ENCODE data around the gene PEX14.

The PEX14 gene

DNA sequence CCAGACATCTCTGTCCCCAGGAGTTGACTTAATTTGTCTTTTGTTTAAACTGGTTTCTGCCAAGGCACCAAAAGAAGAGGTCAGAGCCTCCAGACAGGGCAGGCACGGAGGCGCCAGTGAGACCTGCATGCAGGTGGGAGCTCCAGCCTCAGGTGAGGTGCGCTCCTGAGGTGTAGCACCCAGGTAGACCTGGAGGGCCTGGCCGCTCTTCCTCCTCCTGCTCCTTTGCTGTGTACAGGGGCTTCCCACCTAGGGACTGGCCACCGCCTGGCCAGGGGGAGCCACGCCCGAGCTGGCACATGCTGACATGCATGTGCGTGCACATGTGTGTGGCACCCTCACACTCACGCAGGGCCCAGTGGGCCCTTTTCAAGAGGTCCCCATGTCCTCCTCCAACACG is 158.7 kb downstream of the PEX14 start:
- DNase-seq (ENCODE audit: low spot score): no peak

DNA sequence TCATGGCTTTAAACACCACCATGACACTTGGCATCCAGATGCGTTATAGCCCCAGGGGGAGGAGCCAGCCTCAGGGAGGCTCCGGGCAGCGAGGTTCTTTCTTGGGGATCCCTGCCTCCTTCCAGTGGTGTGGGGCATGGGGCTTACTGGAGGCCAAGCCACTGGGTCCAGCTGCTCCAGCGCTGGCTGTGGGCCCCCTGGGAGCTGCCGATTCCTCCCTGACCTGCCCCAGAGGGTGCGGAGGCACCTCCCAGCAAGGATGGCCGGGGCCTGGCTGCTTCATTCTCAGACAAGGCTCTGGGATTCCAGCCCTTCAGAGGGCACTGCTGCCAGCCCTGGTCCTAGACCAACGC is 159.3 kb downstream of the PEX14 start:
- DNase-seq (ENCODE audit: low spot score): no peak

DNA sequence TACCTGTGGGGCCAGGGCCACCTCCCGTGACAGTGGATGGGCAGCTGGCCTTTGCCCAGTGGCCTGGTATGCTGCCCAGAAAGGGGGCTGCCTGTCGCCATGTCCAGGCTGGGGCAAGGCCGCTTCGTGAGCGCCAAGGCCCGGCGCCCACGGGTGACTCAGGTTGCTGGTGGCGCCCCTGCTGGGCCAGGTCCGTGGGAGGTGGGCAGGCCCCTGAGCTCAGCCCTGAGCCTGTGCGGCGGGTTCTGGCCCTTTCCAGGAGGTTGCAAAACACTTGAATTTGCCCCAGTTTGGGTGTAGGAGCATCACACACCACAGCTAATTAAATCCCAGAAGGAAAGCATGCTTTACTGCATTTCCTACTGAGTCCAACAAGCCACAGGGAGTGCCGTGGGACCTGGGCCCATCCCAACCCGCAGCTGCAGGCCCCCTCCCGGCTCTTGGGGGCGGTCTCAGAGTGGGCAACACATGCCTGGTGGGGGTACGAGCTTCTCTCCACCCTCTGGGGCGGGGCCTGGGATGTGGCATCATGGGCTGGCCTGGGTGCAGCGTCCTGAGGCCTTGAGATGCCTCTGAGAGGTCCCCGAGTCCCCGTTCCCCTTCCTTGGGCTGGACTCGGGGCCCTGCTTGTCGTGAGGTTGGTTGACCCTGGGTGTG is 159.8 kb downstream of the PEX14 start:
- no peak for DNase-seq (ENCODE audit: low spot score)

DNA sequence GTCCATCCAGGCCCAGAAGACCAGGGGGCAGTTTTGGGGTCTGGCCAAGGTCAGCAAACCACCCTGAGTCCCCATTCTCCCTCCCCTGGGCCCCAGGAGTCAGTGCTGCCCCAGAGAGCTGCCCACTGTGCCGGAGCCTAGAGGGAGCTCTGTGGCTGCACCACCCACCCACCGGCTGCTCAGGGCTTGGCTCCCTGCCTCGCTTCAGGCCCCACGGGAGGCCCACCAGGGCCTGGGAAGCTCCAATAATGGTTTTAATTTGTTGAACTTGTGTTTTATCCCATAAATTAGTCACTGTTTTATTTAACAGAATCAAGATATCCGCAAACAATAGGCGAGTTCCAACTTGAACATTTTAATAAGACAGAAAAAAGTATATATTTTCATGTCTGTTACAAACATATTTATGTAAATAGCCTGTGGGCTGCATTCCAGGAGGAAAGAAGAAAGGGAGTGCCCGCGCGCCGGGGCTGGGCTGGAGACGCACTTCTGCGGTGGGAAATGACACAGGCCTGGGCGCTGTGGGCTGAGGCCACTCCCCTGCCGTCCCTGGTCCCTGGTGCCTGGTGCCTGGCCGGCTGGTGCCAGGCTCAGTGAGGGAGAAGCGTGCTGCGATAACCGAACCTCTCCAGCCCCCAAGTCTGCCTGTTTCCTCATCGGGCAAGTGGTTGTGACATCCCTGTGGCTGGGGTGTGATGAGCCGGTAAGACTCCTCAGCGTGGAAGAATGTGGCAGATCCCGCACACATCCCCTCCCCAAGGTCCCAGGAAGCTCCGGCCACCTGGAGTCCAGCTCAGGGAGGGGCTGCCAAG is 160.5 kb downstream of the PEX14 start:
- DNase-seq (ENCODE audit: low spot score): no peak

DNA sequence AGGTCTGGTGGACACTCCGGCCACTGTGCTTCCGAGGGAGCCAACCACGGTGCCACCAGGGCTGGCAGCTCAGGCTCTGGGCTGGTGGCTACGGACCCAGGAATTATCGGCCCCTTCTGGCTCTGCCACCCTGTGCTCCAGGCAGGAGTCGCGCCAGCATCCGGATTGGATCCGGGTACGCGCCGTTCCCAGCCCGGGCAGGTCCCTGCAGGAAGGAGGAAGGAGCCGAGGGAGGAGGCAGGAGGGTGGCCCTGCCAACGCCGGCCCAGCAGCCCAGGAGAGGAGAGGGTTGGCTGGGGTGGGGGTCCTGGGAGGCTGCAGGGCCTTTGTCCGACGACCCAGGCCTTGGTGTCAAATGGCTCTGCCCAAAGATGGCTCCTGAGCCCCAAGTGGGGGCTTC is 161.2 kb downstream of the PEX14 start:
- no peak for DNase-seq (ENCODE audit: low spot score)

DNA sequence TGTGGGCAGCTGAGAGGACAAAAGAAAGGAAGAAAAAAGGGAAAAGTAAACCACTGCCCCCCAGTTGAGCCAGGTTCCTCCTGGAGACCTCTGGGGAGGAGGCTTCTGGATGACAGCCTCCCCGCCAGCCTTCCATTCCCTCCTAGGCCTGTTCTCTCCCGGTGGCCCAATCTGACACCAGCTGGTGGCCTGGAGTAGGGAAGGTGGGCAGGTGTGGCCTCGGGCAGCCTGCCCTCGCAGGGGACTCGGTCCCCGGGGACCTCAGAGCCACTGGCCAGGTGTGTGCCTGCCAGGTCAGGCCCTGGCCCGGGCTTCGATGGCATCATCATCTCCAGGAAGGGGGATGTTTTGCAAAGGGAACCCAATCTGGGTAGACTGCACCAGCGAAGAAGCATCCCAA is 162.7 kb downstream of the PEX14 start:
- DNase-seq (ENCODE audit: low spot score): no peak

DNA sequence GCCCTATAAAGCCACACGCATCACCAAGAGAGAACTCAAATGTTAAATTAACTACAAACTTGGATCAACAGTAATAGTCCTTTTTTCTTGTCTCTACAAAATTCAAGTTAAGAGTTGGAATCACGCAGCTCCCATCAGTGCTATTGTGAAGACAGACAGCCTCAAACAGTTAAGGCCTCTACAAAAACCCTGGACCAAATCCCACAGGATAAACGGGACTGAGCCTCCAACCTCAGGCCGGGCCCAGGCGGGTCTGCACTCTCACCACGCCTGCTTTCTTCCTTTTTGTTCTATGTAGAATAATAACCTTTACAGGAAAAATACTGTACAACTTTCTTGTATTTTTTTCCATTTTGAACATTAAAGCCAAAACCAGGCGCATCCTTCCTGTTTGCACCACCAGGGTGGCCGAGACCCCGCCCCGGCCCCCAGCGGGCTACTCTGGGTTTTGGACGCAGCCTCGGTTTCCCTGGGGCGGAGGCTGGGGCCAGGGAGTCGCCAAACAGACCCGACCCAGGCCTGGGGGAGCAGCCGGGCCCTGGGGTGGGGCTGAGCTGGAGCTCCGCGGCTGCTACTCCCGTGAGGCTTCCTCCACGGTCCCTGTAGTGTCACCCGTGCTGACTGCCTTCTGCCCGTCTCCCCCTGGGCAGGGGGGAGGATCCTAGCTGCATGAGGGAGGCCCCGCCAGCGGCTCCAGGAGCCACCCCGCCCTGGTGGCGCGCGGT is 163.2 kb downstream of the PEX14 start:
- DNase-seq (ENCODE audit: low spot score): no peak

DNA sequence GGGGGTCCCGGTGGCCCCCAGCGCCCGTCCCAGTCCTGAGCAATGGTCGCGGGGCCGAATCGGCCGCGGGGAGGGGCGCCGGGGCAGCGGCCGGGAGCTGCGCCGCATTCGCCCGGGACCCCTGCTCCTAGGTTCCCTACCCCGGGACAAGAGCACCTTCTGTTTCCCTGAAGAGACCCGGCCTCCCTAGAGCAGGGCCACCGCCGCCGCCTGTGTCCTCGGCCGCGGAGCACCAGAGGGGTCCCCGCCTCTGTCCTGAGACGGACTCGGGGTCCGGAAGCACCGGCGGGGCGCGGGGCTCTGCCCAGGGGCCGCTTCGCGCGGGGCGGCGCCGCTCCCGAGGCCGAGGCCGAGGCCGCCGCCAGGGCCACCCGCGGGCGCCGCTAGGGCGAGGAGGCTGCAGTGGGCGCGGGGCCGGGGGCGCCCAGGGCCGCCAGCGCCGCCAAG is 163.8 kb downstream of the PEX14 start:
- no peak for DNase-seq (ENCODE audit: low spot score)

DNA sequence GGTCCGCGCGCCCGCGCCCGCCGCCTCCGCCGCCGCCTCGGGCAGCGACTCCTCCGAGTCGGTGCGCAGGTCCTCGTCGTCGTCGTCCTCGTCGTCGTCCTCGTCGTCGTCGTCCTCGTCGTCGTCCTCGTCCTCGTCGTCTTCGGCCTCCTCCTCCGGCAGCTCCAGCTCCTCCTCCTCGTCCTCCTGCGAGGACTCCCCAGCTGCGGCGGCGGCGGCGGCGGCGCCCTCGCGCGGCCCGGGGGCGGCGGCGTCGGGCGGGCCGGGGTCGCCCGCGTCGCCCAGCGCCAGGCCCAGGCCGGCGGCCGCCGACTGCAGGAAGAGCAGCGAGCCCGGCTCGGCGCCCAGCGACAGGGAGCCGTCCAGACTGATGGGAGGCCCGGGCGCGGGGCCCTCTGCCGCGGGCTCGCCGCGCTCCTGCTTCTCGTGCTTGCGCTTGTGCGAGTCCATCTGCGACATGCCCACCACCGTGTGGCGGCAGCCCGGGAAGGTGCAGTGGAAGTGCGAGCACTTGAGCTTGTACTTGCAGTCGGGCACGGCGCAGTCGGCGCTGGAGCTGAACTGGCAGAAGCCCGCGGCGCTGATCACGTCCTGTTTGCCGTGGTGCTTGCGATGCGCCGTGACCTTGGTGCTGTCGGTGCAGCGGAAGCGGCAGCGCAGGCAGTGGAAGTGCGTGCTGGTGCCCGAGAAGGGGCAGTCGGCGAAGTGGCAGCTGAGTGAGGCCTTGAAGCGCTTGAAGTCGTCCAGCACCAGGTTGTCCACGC is 164.4 kb downstream of the PEX14 start:
- no peak for DNase-seq (ENCODE audit: low spot score)

DNA sequence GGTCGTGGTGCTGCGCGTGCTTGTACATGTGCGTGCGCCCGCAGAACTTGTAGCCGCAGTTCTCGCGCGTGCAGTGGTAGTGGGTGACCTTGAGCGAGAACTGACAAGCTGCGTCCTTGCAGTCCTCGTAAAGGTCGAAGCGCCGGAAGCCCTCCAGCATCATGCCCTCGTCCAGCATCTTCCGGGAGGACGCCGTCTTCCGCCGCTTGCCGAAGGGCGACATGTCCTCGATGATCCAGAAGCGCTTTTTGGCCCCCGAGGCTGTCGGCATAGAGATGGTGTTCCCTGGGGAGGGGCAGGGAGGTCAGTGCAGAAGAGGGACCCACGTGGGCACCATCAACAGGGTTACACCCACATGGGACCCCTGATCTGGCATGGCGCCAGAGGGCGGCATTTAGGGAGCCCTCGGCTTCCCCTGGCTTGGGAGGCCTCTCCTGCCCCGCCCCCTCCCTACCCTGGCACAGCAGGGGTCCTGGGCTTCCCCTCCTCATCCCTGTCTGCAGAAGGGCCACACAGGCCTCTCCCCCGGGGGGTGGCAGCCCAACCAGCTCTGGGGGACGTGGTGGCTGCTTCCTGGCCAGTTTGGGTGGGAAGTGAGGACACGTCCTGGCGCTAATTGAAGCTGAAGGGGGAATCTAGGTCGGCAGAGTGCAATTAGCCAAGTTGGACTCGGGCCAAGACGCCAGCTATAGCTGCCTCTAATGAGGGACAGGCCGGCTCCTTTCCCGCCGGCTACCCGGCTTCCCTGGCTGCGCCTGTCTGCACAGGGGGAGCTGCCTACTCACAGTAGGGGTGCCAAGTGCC is 165.2 kb downstream of the PEX14 start:
- DNase-seq (ENCODE audit: low spot score): no peak

DNA sequence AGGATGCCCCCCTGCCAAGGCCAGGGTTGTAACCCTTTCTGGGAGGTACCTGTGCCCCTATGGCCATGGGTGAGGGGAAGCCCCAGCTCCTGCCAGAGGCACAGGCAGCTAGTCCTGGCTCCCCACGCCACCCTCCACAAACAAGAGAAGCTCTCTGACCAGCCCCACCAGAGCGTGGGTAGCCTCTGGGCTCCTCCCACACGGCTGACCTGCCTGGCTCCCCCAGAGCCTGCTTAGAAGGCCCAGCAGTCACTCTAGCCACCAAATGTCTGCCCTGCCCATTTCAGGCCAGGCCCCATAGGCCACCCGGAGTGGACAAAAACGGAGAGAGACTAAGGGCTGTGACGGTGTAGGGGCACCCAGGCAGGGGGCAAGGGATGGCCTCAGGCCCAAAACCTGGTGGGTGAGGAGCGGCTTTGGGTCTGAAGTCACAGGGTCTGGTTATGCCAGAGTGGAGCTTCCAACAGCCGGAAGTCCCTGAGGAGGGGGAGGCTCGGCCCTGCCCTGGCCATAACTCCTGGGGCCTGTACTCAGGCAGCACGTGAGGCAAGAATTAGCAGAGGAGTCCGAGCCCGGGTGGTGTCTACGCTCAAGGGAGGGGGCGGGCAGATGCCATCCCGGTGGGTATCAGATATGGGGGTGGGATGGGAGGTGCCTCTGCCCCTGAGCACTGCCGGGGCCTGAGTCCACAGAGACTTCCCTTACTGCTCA is 166.2 kb downstream of the PEX14 start:
- DNase-seq (ENCODE audit: low spot score): no peak

DNA sequence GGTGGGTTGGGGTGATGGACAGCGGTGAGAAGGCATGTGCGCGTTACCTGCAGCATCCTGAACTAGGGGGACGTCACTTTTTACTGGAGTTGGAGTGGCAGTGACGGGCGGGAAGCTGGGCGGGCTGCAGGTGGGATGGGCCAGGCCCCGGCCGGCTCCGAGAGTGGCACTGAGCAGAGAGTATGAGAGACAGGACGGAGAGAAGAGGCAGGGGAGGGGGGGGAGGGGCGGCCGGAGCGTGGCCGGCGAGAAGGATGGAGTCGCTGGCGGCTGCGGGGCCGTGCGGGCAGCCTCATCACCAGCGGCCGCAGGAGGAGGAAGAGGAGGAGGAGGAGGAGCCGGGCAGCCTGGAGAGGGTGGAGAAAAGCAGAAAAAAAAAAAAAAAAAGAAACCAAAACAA is 167.2 kb downstream of the PEX14 start:
- no peak for DNase-seq (ENCODE audit: low spot score)

DNA sequence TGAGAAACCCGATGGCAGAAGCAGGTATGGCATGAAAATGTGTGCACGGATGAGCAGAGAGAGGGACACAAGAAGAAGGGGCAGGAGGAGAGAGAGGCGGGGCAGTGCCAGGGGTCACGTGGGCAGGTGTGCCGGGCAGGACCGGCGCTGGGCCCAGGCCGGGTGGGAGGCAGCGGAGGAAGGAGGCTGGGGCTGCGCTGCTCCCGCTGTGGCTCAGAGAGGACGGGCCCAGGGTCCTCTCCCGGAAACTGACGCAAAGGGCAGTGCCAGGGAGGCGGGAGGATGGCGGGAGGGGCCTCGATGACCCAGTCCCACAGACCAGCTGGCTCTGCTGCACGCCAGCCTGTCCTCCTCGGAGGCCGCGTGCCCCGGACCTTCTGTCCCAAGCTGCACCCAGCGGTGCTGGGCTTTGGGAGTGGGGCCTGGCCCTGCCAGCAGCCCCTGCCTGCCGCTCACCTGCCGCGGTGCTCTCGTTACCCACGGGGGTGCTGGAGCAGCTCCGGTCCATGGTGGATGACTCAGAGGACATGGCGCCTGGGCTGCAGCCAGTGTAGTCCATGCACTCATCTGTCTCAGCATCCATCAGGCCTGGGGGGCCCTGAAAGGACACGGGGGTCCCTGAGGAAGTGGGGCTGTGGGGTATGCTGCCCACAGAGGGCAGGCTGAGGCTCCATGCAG is 167.8 kb downstream of the PEX14 start:
- no peak for DNase-seq (ENCODE audit: low spot score)

DNA sequence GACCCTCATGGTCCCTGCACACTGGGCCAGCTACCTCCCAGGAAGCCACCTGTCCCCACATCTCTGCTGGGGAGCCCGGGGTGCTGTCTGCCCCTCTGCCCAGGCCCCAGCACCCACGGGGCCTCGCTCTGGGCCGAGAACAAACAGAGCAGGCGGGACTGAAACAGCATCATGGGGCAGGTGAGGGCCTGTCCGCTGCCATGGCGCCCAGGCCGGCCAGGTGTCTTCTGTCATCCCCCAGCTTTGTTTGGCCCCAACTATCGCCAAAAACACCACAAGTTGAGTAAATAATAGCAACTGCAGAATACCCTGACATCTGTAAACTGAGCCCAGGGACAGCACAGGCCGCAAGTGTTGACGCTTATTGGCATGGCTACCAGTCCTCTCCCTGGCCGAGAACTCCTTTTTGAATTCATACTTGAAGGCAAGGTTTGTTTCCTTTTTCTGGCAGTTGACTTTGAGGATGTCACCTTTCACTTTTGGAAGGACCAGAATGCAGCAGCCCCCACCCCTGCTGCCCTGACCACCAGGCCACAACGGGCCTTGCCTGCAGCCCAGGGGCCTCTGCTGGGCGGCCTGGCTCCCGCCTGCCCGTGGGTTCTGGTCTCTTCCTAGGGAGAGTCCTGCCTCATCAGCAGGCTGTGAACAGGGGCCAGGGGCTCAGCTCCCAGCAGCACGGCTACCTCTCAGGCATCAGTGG is 169.0 kb downstream of the PEX14 start:
- DNase-seq (ENCODE audit: low spot score): no peak

DNA sequence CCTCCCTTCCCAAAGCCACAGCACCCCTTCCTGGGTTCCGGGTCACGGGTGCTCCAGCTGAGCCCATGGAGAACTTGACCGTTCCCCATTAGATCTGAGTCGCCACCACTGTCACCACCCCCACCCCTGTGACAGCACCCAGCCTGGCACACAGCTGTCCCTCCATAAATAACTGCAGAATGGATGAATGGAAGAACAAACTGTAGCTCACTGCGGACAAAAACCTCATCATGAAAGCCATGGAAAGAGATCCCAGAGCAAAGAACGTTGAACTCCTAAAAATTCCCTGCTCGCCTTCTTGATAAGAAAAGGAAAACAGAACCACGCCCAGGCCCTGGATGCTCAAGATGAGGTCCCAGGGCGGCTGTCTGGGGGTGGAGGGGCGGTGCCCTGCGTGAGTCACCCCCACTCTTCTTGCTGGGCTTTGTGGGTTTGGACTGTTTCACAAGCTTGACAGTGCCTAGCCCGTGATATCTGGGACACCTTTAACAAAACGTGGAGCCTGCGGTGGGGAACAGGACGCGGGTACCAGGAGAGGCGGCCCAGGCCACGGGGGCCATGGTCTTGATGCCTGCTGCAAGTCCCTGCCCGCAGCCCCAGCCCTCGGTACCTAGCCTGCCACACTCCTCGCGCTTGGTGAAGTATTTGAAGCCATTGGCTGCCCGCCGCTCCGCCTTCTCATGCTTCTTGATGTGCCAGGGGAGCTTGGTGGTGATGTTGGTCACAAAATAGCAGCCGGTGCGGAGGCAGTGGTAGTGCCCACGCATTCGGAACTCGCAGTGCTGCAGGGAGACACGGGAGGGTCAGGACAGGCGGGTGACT is 169.8 kb downstream of the PEX14 start:
- DNase-seq (ENCODE audit: low spot score): no peak

DNA sequence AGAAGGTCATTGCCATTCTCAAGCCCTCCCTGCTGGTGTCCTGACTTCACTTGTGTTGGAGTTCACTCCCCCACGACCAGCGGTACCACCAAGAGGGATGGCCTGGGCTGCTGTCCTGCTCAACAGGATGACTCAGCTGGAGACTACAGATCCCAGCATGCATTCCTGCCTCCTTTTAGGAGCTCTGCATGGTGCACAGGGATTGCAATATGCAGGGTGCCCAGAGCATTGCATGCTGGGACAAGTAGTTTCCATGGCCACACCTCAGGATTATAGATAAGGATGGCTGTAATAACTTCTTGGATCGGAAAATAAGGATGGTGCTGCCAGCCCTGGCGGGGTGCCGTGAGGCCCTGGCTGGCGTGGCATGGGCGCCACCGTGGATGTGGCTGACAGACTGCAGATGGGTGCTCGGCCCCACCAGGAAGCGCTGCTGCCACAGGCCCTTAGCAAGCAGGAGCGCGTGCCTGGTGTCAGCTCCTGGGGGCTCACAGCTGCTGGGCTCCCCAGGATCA is 171.7 kb downstream of the PEX14 start:
- no peak for DNase-seq (ENCODE audit: low spot score)

DNA sequence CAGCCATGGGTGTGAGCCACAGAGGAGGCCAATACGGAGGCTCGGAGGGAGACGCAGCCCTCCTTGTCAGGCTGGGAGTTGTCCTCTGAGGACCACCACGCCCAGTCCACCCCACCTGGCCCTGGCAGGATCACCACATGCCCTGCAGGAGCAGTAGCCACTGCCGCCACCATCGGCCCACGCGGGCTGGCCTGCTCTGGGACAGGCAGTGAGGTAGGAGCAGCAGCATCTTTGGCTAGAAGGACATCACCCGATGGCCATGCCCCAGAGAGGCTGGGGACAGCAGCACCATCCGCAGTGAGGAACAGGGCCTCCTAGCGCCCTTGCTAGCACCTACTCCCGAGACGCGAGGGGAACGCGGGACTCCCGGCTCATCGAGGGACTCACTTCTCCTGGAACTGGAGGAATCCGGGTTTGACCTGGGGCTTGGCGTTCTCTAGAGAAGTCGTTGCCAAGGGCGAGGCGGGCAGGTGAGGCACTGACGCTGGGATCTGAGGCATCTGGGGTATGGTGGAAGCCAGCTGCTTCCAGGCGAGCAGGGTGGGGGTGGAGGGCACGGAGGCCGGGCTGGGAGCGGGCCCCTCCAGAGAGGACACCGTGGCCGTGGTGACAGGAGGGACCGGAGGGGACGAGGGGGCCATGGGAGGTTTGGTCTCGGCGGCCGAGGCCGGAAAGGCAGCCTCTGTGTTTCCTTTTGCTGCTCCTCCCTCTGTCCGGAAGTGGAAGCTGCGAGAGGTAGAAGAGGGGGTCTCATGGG is 172.8 kb downstream of the PEX14 start:
- DNase-seq (ENCODE audit: low spot score): no peak

All from CD4-positive, alpha-beta T cell treated with Interleukin-2 at 100 ng/mL for 4 hours (primary cell).